Measurements from ENCODE around the gene SSC4D.

Gene SSC4D

DNA sequence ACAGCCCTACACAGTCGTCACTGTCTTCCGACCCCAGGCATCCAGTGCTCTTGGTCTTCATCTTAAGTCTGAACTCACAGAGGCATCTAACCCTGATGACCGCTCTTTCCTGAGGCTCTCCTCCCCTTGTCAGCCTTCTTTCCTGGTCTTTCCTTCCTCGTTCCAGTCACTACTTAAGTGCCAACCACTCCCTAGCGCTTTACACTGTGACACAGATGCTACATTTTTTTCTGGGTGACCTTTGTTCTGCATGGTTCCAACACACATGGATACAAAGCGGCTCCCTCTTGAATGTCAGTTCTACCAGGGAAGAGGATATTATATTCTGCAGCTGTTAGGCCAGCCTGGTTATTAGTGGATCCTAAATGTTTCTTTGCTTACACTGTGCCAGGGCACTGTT, 63.4 kb downstream of the SSC4D start:
- peaks cover 79% of the 10 kb centered on the region for H3K36me3 ChIP-seq (replicated peaks; ENCODE audit: low read depth, low read length)
- no peaks in the 10 kb centered on the region for H3K27me3 ChIP-seq (ENCODE audit: low read depth, low read length)
- no peak overlapping the region for H3K27ac ChIP-seq (ENCODE audit: low read length)
- H3K9me3 ChIP-seq (ENCODE audit: insufficient read depth, low read length) = no peaks in the 10 kb centered on the region
- H4K20me1 ChIP-seq (ENCODE audit: insufficient read depth, low read length) = peaks cover 94% of the 10 kb centered on the region
- no peak overlapping the region for H3K4me2 ChIP-seq (ENCODE audit: low read length)
- TF ChIP-seq EZH2phosphoT487 (IDR thresholded peaks at IDR 0.05; ENCODE audit: low read depth) = no peak
- TF ChIP-seq, protein P1, sequence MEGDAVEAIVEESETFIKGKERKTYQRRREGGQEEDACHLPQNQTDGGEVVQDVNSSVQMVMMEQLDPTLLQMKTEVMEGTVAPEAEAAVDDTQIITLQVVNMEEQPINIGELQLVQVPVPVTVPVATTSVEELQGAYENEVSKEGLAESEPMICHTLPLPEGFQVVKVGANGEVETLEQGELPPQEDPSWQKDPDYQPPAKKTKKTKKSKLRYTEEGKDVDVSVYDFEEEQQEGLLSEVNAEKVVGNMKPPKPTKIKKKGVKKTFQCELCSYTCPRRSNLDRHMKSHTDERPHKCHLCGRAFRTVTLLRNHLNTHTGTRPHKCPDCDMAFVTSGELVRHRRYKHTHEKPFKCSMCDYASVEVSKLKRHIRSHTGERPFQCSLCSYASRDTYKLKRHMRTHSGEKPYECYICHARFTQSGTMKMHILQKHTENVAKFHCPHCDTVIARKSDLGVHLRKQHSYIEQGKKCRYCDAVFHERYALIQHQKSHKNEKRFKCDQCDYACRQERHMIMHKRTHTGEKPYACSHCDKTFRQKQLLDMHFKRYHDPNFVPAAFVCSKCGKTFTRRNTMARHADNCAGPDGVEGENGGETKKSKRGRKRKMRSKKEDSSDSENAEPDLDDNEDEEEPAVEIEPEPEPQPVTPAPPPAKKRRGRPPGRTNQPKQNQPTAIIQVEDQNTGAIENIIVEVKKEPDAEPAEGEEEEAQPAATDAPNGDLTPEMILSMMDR (IDR thresholded peaks at IDR 0.05; ENCODE audit: low read depth, low read length) = no peak
- peaks cover 100% of the 10 kb centered on the region for H3K79me2 ChIP-seq (ENCODE audit: low read length)
- no peaks in the 10 kb centered on the region for H3K4me1 ChIP-seq (ENCODE audit: low read length)
- no peak overlapping the region for H3K9ac ChIP-seq (ENCODE audit: low read length)
- H2AFZ ChIP-seq (ENCODE audit: low read depth, low read length) = no peak overlapping the region
- H3K4me3 ChIP-seq (ENCODE audit: low read length) = no peak overlapping the region

DNA sequence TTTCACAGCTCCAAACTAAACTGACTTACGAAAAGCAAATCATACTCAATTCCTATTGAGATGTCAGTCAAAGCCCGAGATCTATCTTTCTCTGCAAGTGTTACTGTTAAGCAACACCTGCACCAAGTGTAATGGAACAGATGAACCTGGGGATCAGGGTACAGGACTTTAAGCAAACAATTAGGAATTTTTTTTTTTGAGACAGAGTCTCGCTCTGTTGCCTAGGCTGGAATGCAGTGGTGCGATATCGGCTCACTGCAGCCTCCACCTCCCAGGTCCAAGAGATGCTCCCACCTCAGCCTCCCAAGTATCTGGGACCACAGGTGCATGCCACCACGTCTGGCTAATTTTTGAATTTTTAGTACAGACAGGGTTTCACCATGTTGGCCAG, 65.6 kb downstream of the SSC4D start:
- no peak overlapping the region for H3K9ac ChIP-seq (ENCODE audit: low read length)
- H2AFZ ChIP-seq (ENCODE audit: low read depth, low read length) = no peak overlapping the region
- H3K4me2 ChIP-seq (ENCODE audit: low read length) = no peak overlapping the region
- H3K4me1 ChIP-seq (ENCODE audit: low read length) = no peaks in the 10 kb centered on the region
- no peak overlapping the region for H3K27ac ChIP-seq (ENCODE audit: low read length)
- no peak overlapping the region for H3K4me3 ChIP-seq (ENCODE audit: low read length)
- TF ChIP-seq, protein P1 (IDR thresholded peaks at IDR 0.05; ENCODE audit: low read depth, low read length) = no peak
- H3K9me3 ChIP-seq (ENCODE audit: insufficient read depth, low read length) = no peaks in the 10 kb centered on the region
- peaks cover 96% of the 10 kb centered on the region for H4K20me1 ChIP-seq (ENCODE audit: insufficient read depth, low read length)
- H3K79me2 ChIP-seq (ENCODE audit: low read length) = peaks cover 100% of the 10 kb centered on the region
- no peaks in the 10 kb centered on the region for H3K27me3 ChIP-seq (ENCODE audit: low read depth, low read length)
- H3K36me3 ChIP-seq (replicated peaks; ENCODE audit: low read depth, low read length) = peaks cover 76% of the 10 kb centered on the region

DNA sequence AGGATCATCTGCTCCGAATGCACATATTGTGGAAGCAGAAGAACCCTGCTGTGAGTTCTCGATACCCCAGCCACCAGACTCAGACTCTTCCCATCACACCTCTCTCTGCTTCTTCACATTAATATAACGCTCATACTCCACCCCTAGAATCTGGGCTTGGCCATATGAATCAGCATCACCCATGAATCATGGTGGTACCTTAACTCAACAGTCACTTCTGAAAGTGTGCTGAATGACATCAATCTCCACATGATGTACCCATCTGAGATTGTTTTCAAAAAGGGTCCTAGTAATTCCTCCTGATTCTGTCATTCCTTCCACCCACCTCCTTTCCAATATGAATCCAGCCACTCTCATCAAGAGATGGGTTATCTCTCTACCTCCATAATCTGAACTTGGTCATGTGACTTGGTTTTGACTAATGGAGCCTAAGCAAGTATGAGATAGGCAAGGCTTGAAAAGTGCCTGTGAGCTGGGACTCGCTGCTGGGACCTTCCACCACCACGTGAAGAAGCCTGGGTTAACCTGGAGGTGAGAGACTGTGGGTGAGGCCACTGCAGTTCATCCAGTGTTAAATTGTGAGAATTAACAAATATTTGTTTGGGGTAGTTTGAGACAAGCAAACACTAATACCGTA, 66.1 kb downstream of the SSC4D start:
- Histone ChIP-seq H3K36me3 (replicated peaks; ENCODE audit: low read depth, low read length) (peaks cover 77% of the 10 kb centered on the region), H2AFZ (ENCODE audit: low read depth, low read length) (no peak overlapping the region), H4K20me1 (ENCODE audit: insufficient read depth, low read length) (peaks cover 96% of the 10 kb centered on the region), H3K79me2 (ENCODE audit: low read length) (peaks cover 100% of the 10 kb centered on the region), H3K4me2 (ENCODE audit: low read length) (no peak overlapping the region), H3K4me1 (ENCODE audit: low read length) (no peaks in the 10 kb centered on the region), H3K27ac (ENCODE audit: low read length) (no peak overlapping the region), H3K9me3 (ENCODE audit: insufficient read depth, low read length) (no peaks in the 10 kb centered on the region), H3K9ac (ENCODE audit: low read length) (no peak overlapping the region), H3K4me3 (ENCODE audit: low read length) (no peak overlapping the region), H3K27me3 (ENCODE audit: low read depth, low read length) (no peaks in the 10 kb centered on the region)
- no peak for TF ChIP-seq EZH2phosphoT487 (IDR thresholded peaks at IDR 0.05; ENCODE audit: low read depth)
- TF ChIP-seq, protein P1 (IDR thresholded peaks at IDR 0.05; ENCODE audit: low read depth, low read length) = no peak

DNA sequence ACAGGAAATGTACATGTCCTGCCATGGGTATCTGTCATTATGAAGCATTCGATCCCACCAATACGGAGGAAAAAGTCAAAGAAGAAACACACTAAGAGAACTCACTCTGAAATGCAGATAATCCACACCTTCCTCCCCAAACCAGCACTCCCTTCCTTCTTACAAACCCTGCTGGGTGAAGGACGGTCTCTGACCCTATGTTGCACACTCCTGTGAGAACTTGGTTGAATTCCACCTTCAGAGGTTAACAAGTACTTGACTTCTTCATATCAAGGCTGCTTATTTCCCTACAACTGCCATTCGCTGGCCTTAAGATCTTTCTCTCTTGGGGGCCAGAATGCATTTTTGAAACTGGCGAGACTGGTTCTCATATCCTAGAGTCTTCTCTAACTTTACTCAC, 67.3 kb downstream of the SSC4D start:
- Histone ChIP-seq H3K79me2 (ENCODE audit: low read length) (peaks cover 100% of the 10 kb centered on the region), H3K9me3 (ENCODE audit: insufficient read depth, low read length) (no peaks in the 10 kb centered on the region), H3K9ac (ENCODE audit: low read length) (no peak overlapping the region), H3K27ac (ENCODE audit: low read length) (no peak overlapping the region), H3K4me3 (ENCODE audit: low read length) (no peak overlapping the region), H3K4me1 (ENCODE audit: low read length) (no peaks in the 10 kb centered on the region), H3K36me3 (replicated peaks; ENCODE audit: low read depth, low read length) (peaks cover 77% of the 10 kb centered on the region), H4K20me1 (ENCODE audit: insufficient read depth, low read length) (peaks cover 96% of the 10 kb centered on the region), H2AFZ (ENCODE audit: low read depth, low read length) (no peak overlapping the region), H3K27me3 (ENCODE audit: low read depth, low read length) (no peaks in the 10 kb centered on the region), H3K4me2 (ENCODE audit: low read length) (no peak overlapping the region)
- TF ChIP-seq, protein P1 (IDR thresholded peaks at IDR 0.05; ENCODE audit: low read depth, low read length) = no peak
- no peak for TF ChIP-seq EZH2phosphoT487 (IDR thresholded peaks at IDR 0.05; ENCODE audit: low read depth)
